Cardiac fibroblast (primary cell): ENCODE data around the gene SCN3A.

Source experiments
- DNase-seq, 2 donors: peaks; one replicate each; pipeline versions ENCODE4 v3.0.0 to v3.0.0-alpha.2; 2010; ENCODE audit warnings: low read depth in 2 of 2
- H3K4me3 ChIP-seq, 2 donors: replicated peaks in 1 of 2; 1 replicate in 1 of 2; 2 replicates in 1 of 2; pipeline ENCODE4 v1.5.1; 2011; ENCODE audit warnings: low read depth in 2 of 2, low read length in 2 of 2, mild to moderate bottlenecking in 2 of 2, moderate library complexity in 1 of 2
- CTCF ChIP-seq: IDR thresholded peaks from one replicate; pipeline ENCODE4 v1.5.1; 2011; ENCODE audit warnings: low read depth, mild to moderate bottlenecking, low read length, inconsistent platforms

SCN3A gene

DNA sequence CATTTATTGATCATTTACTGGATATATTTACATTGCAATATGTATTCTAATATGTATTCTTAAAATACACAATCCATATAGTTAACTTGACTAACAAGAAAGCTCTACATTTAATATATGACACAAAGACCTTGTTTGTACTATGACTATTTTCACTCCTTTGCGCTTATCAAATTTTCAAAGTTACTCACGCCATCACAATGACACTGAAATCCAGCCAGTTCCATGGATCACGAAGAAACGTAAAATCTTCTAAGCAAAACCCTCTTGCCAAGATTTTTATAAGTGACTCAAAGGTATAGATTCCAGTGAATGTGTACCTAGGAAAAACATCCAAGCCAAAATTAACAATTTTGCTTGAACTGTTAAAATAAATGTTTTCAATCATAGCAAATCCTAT, 39.6 kb downstream of the SCN3A start:
- DNase-seq = peak in 1 of 2 donors; percentile 82
- H3K4me3 ChIP-seq = no peak overlapping the region
- no peak for TF ChIP-seq CTCF

GRCh38 chr2:165163761-165164160, 40.1 kb downstream of the SCN3A start:
- peak in 1 of 2 donors; percentile 77 for DNase-seq
- no peak overlapping the region for H3K4me3 ChIP-seq
- no peak for TF ChIP-seq CTCF

- no peak overlapping the region for H3K4me3 ChIP-seq
- DNase-seq = no peak
- no peak for TF ChIP-seq CTCF
Measured at GRCh38 chr2:165162466-165162865, 41.4 kb downstream of the SCN3A start.

DNA sequence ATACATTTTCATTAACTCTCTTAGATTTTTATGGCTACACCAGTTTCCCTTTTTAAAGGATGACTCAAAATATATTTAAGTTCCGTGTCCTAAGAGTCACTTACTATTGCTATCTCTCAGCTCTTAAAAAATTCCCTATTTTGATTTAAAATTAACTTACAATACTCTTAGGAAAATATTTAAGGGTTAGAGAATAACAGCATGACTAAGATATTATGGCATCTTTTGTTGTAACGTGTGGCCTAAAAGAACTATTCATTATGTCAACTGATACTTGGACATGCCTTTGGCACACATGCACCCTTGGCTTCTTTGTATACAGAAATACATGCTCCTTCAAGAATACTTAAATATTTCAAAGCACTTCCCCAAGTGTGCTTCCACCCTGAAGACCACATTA, 42.3 kb downstream of the SCN3A start:
- DNase-seq = peak; percentile 5 to 79

DNA sequence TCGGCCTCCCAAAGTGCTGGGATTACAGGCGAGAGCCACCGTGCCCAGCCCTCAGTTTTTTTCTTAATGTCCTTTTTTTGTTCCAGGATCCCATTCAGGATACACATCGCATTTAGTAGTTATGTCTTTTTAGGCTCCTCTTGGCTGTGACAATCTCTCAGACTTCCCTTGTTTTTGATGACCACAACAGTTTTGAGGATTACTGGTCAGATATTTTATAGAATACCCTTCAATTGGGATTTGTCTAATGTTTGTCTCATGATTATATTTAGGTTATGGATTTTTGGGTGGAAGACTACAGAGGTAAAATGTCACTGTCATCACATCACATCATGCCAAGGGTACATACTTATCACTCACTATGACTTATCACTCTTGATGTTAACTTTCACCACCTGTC, 46.7 kb downstream of the SCN3A start:
- no peak overlapping the region for H3K4me3 ChIP-seq
- DNase-seq = no peak
- no peak for TF ChIP-seq CTCF

More for the DNA sequence above, 42.3 kb downstream of the SCN3A start:
- H3K4me3 ChIP-seq = no peak overlapping the region
- no peak for TF ChIP-seq CTCF

- no peak for DNase-seq
- no peak overlapping the region for H3K4me3 ChIP-seq
- TF ChIP-seq CTCF = no peak
Measured at GRCh38 chr2:165155152-165155551, 48.7 kb downstream of the SCN3A start.

- no peak overlapping the region for H3K4me3 ChIP-seq
- no peak for TF ChIP-seq CTCF
- DNase-seq = no peak
Measured at GRCh38 chr2:165149439-165149838, 54.4 kb downstream of the SCN3A start.
